Calu3 (cell line): ENCODE data around the gene PLCH2. TPM values are rescaled to one million over a fixed set of nuclear protein-coding genes. Genes with fewer than 3 reads are reported as not detected.

Source experiments
- BruUV-seq: library from RNA; stranded (reverse); fragments of 400-500 nt; replicated peaks from 2 replicates; lab custom pipeline; 2021; lab: Mats Ljungman, UMichigan
- CTCF ChIA-PET: fragments of 300-600 bp; sonication (Branson Sonifier 250); formaldehyde crosslinking; loops from one replicate; lab custom pipeline; 2022; ENCODE audit warnings: antibody characterized with exemption; lab: Charles Lee
- DNase-seq: peaks from one replicate; pipeline ENCODE4 v3.0.0; 2022
- H3K27ac Mint-ChIP-seq: one replicate; pipeline ENCODE4 v1.8.0; 2022; ENCODE audit warnings: mixed read lengths; ENCODE audit not compliant: unreplicated experiment
- H3K27me3 Mint-ChIP-seq: one replicate; pipeline ENCODE4 v1.8.0; 2022; ENCODE audit warnings: mixed read lengths; ENCODE audit not compliant: unreplicated experiment
- H3K36me3 Mint-ChIP-seq: one replicate; pipeline ENCODE4 v1.8.0; 2022; ENCODE audit warnings: mild to moderate bottlenecking, moderate library complexity, mixed read lengths; ENCODE audit not compliant: insufficient read depth, unreplicated experiment
- H3K4me1 Mint-ChIP-seq: one replicate; pipeline ENCODE4 v1.8.0; 2022; ENCODE audit warnings: mild to moderate bottlenecking, low read depth, mixed read lengths; ENCODE audit not compliant: unreplicated experiment
- H3K4me3 Mint-ChIP-seq: one replicate; pipeline ENCODE4 v1.8.0; 2022; ENCODE audit warnings: mild to moderate bottlenecking, low read depth, moderate library complexity, mixed read lengths; ENCODE audit not compliant: unreplicated experiment
- H3K9me3 Mint-ChIP-seq: one replicate; pipeline ENCODE4 v1.8.0; 2022; ENCODE audit warnings: low read depth, mixed read lengths; ENCODE audit not compliant: unreplicated experiment
- CTCF ChIP-seq: fragments of 200-600 bp; IDR thresholded peaks from one replicate; pipeline ENCODE4 v1.8.0; 2022; ENCODE audit warnings: antibody characterized with exemption; ENCODE audit not compliant: unreplicated experiment
- intact Hi-C: fragments of 100-400 bp; cut with micrococcal nuclease; formaldehyde crosslinking; loops from one replicate; pipeline ENCODE4 v1.10.0; 2022; ENCODE audit not compliant: unreplicated experiment
- total RNA-seq: library from RNA; stranded (reverse); gene quantifications from 2 replicates; pipeline ENCODE4 v1.2.3, GENCODE V29; 2022

PLCH2 gene
- total RNA-seq, 1 experiment from 2014 or later, result 3.1 TPM

- CTCF ChIA-PET, result no interaction called here
- Mint-ChIP-seq H3K9me3 (no peaks in the 10 kb centered on the region), H3K27me3 (no peaks in the 10 kb centered on the region), H3K4me1 (peaks cover 8% of the 10 kb centered on the region), H3K4me3 (no peak overlapping the region), H3K36me3 (no peaks in the 10 kb centered on the region), H3K27ac (no peak overlapping the region)
- no peak for DNase-seq
- intact Hi-C loops, result no loop called here
- TF ChIP-seq CTCF, result no peak
- no TSS peak for BruUV-seq
Measured at GRCh38 chr1:2538376-2538775, 62.3 kb downstream of the PLCH2 start.

GRCh38 chr1:2538872-2539271 is 62.8 kb downstream of the PLCH2 start:
- H3K4me1 Mint-ChIP-seq, result peaks cover 8% of the 10 kb centered on the region

GRCh38 chr1:2539312-2539907 is 63.3 kb downstream of the PLCH2 start:
- Mint-ChIP-seq H3K27ac (no peak overlapping the region), H3K36me3 (no peaks in the 10 kb centered on the region), H3K4me3 (no peak overlapping the region), H3K27me3 (no peaks in the 10 kb centered on the region), H3K9me3 (no peaks in the 10 kb centered on the region), H3K4me1 (peaks cover 8% of the 10 kb centered on the region)
- TF ChIP-seq CTCF, result no peak
- peak; percentile 23 for DNase-seq
- intact Hi-C loops, result no loop called here
- CTCF ChIA-PET, result no interaction called here
- no TSS peak for BruUV-seq

More at GRCh38 chr1:2538872-2539271, 62.8 kb downstream of the PLCH2 start:
- H3K9me3 Mint-ChIP-seq, result no peaks in the 10 kb centered on the region
- no peak for DNase-seq
- no peak overlapping the region for H3K27ac Mint-ChIP-seq
- H3K36me3 Mint-ChIP-seq, result no peaks in the 10 kb centered on the region
- intact Hi-C loops, result no loop called here
- H3K4me3 Mint-ChIP-seq, result no peak overlapping the region
- no peaks in the 10 kb centered on the region for H3K27me3 Mint-ChIP-seq
- BruUV-seq, result no TSS peak
- no peak for TF ChIP-seq CTCF
- CTCF ChIA-PET, result no interaction called here

GRCh38 chr1:2540816-2541492 is 64.9 kb downstream of the PLCH2 start:
- no peak overlapping the region for H3K27ac Mint-ChIP-seq
- no peak for TF ChIP-seq CTCF
- no TSS peak for BruUV-seq
- no peak for DNase-seq
- no peaks in the 10 kb centered on the region for H3K4me1 Mint-ChIP-seq
- intact Hi-C loops, result loop anchor here (10.0 kb wide), 1 partner anchor 346 kb away; the partner anchor contains the start of gene FAAP20
- no peaks in the 10 kb centered on the region for H3K9me3 Mint-ChIP-seq
- H3K36me3 Mint-ChIP-seq, result peaks cover 4% of the 10 kb centered on the region
- no peaks in the 10 kb centered on the region for H3K27me3 Mint-ChIP-seq
- CTCF ChIA-PET, result no interaction called here
- no peak overlapping the region for H3K4me3 Mint-ChIP-seq
